ENCODE measurements around the gene LACTB.

Gene LACTB

DNA sequence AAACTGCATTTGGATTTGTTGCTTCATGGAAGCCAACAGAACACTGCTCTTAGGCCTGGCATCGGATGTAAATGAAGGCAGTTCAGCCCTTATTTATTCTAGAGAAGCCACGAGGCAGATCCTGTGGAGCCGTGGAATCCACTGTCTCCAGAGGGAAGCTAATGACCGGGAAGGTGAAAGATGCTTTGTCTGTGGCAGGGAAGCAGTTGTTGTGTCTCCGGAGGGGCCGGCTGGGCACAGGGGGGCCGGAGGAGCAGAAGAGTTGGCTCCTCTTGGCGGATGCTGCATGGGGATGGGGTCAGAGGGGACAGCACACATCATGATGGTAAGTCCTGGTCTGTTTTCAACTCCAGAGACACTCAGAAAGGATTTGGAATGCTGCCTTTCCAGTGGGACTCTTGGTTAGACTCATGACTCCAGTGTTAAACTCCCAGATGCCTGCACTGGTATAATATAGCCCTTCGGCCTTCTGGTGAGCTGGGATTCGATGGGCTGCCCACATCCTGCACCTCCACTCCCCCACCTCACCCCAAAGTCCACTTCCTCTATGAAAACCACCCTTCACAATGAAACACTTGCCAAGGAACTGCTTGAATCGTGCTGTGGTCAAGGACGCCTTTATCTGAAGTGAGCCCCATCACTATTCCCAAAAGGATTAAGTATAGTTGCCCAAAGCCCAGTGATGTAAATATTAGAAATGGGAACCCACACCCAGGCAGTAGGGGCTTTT lies 45.5 kb upstream of the LACTB start:
- peaks cover 0 to 11% (median 6%) of the 10 kb centered on the region in 4 experiments for H3K4me1 ChIP-seq (ENCODE audit: control extremely low read depth in 1 of 4, control insufficient read depth in 4 of 4, insufficient read depth in 4 of 4, low read length in 3 of 4)
- DNase-seq = peak in 2 of 3 donors; percentile 26 to 30
- H3K36me3 ChIP-seq (ENCODE audit: control insufficient read depth in 4 of 4, insufficient read depth in 4 of 4, low read length in 3 of 4) = peaks cover 0 to 7% (median 0%) of the 10 kb centered on the region in 4 experiments
- H3K27me3 ChIP-seq (replicated peaks in 2 of 5; ENCODE audit: control insufficient read depth in 4 of 5, insufficient read depth in 5 of 5, low read length in 4 of 5) = no peaks in the 10 kb centered on the region
- ChIA-PET CTCF (interaction anchor here (0.9 to 1.9 kb wide), 3 partner anchors 13 to 28 kb away, joined by 3 to 9 read pairs (median 3); no protein-coding TSS in a partner anchor), POLR2A (no interaction called here)
- H3K4me3 ChIP-seq (ENCODE audit: control insufficient read depth in 1 of 7, extremely low read depth in 1 of 7, insufficient read depth in 4 of 7, low read depth in 2 of 7, low read length in 6 of 7) = no peak overlapping the region
- WGBS (ENCODE audit: insufficient coverage) = 87% methylated on average over 9 of the region's 12 CpGs
- H3K9me3 ChIP-seq (ENCODE audit: control extremely low read depth in 1 of 5, control insufficient read depth in 4 of 5, insufficient read depth in 2 of 5, low read depth in 1 of 5, low read length in 4 of 5) = no peaks in the 10 kb centered on the region
- no peak overlapping the region for H3K27ac ChIP-seq (ENCODE audit: insufficient read depth in 1 of 2, low read depth in 1 of 2, low read length in 2 of 2, poor library complexity in 1 of 2, severe bottlenecking in 2 of 2)

DNA sequence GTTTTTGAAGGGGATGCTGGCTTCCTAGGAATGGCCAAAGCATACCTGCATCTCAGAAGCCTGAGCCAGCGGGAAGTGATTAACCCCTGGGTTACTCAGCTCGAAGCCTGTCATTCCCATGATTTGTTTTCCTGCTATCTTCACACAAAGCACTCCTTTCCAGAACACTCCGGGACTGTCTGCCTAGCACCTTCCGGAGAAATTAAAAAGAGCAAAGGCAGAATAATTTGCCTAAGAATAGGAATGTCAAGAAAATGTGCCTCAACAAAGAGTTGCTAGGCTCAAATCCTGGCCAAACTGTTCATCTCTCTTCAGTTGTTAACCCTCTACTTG lies 45.0 kb upstream of the LACTB start:
- Histone ChIP-seq H3K4me3 (ENCODE audit: control insufficient read depth in 1 of 7, extremely low read depth in 1 of 7, insufficient read depth in 4 of 7, low read depth in 2 of 7, low read length in 6 of 7) (no peak overlapping the region), H3K4me1 (ENCODE audit: control extremely low read depth in 1 of 4, control insufficient read depth in 4 of 4, insufficient read depth in 4 of 4, low read length in 3 of 4) (peaks cover 0 to 11% (median 6%) of the 10 kb centered on the region in 4 experiments), H3K36me3 (ENCODE audit: control insufficient read depth in 4 of 4, insufficient read depth in 4 of 4, low read length in 3 of 4) (peaks cover 0 to 2% (median 0%) of the 10 kb centered on the region in 4 experiments), H3K27me3 (replicated peaks in 2 of 5; ENCODE audit: control insufficient read depth in 4 of 5, insufficient read depth in 5 of 5, low read length in 4 of 5) (no peaks in the 10 kb centered on the region), H3K27ac (ENCODE audit: insufficient read depth in 1 of 2, low read depth in 1 of 2, low read length in 2 of 2, poor library complexity in 1 of 2, severe bottlenecking in 2 of 2) (no peak overlapping the region), H3K9me3 (ENCODE audit: control extremely low read depth in 1 of 5, control insufficient read depth in 4 of 5, insufficient read depth in 2 of 5, low read depth in 1 of 5, low read length in 4 of 5) (no peaks in the 10 kb centered on the region)
- ChIA-PET CTCF (interaction anchor here (1.9 kb wide), 1 partner anchor 28 kb away, joined by 9 read pairs; no protein-coding TSS in a partner anchor), POLR2A (no interaction called here)
- WGBS (ENCODE audit: insufficient coverage) = 90% methylated on average over 2 of the region's 4 CpGs
- DNase-seq = no peak

DNA sequence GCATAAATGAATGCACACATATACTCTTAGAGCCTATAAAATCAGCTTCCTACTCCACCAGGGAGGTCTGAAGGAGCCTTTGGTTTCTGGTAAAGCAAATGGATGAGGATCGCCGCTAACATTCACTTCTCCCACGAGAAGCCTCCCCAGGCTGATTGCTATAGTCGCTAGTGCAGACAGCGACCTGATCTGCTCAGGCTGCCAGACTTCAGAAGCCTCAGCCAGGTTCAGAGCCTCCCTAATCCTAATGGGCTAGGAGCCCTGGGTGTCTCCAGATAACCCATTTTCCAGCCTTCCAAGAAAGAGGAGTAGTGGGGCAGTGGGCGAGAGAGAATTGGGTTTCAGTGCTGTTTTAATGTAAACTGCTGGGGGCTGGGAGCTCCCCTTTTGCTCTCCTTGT lies 43.7 kb upstream of the LACTB start:
- H3K9me3 ChIP-seq (ENCODE audit: control extremely low read depth in 1 of 5, control insufficient read depth in 4 of 5, insufficient read depth in 2 of 5, low read depth in 1 of 5, low read length in 4 of 5) = no peaks in the 10 kb centered on the region
- H3K36me3 ChIP-seq (ENCODE audit: control insufficient read depth in 4 of 4, insufficient read depth in 4 of 4, low read length in 3 of 4) = no peaks in the 10 kb centered on the region
- H3K4me3 ChIP-seq (ENCODE audit: control insufficient read depth in 1 of 7, extremely low read depth in 1 of 7, insufficient read depth in 4 of 7, low read depth in 2 of 7, low read length in 6 of 7) = no peak overlapping the region
- CTCF ChIA-PET = interaction anchor here (1.3 to 1.9 kb wide), 2 partner anchors 12 to 29 kb away, joined by 6 to 9 read pairs; no protein-coding TSS in a partner anchor
- peaks cover 0 to 11% (median 6%) of the 10 kb centered on the region in 4 experiments for H3K4me1 ChIP-seq (ENCODE audit: control extremely low read depth in 1 of 4, control insufficient read depth in 4 of 4, insufficient read depth in 4 of 4, low read length in 3 of 4)
- 100% methylated on average over 5 of the region's 6 CpGs for WGBS (ENCODE audit: insufficient coverage)
- POLR2A ChIA-PET = no interaction called here
- no peak for DNase-seq
- no peak overlapping the region for H3K27ac ChIP-seq (ENCODE audit: insufficient read depth in 1 of 2, low read depth in 1 of 2, low read length in 2 of 2, poor library complexity in 1 of 2, severe bottlenecking in 2 of 2)
- H3K27me3 ChIP-seq (replicated peaks in 2 of 5; ENCODE audit: control insufficient read depth in 4 of 5, insufficient read depth in 5 of 5, low read length in 4 of 5) = no peaks in the 10 kb centered on the region

DNA sequence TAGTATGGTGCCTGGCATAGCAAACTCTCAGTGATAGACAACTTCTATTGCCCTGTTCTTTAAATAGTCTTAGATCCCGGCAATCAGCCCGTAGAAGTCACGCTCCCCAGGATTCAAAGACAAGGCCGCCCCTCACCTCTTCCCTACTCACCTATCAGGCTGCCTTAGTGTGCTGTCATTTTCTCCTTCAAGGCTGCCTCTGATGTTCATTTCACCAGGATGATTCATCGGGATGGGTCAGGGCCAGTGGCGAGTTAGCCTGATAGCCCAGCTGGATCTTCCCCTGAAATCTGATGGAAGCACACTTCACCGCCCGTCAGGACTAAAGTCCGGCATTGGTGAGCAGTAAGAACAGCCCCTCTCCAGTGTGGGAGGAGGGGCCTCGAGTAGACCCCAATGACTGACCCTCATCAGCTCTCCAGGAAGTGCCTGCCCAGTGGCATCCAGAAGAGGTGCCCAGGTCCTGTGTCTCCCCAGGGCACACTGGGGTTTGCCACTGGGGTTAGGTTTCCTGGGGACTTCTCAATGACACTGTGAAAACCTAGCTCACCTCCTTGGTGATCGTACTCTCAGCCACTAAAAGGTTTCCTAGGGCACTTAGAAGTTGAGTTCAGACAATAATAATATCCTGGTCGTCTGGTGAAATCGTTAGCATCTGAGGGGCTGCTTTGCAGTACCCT lies 41.6 kb upstream of the LACTB start:
- 95% methylated on average over 13 of the region's 13 CpGs for WGBS (ENCODE audit: insufficient coverage)
- POLR2A ChIA-PET = no interaction called here

DNA sequence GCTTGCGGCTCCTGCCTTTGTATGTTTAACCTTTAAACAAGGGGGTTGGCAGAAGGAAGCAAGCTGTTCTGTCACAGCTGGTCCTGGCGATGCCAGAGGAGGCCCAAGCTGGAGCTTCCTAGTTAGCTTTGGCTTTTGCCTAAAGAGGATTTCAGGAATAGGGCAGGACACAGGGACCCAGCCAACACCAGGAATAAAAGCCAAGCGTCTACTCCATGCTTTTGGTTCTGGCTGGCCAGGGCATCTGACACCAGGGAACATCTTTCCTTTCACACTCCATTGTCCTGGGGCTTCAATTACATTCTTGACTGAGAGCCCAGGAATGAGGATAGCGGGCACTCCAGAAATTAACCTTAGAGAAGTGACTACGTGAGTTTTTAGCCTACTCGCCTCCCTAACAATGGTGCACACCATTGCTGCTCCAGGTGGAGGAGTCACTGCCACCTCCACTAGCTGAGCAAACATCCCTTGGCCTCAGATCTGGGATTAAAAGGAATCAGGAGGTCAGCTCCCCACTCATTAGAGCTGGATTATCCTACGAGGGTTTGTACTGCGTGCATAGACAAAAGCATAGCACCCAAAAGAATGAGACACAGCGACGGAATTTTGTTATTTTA lies 40.9 kb upstream of the LACTB start:
- H3K4me3 ChIP-seq (ENCODE audit: control insufficient read depth in 1 of 7, extremely low read depth in 1 of 7, insufficient read depth in 4 of 7, low read depth in 2 of 7, low read length in 6 of 7) = no peak overlapping the region
- H3K27me3 ChIP-seq (replicated peaks in 2 of 5; ENCODE audit: control insufficient read depth in 4 of 5, insufficient read depth in 5 of 5, low read length in 4 of 5) = no peaks in the 10 kb centered on the region
- no peaks in the 10 kb centered on the region for H3K9me3 ChIP-seq (ENCODE audit: control extremely low read depth in 1 of 5, control insufficient read depth in 4 of 5, insufficient read depth in 2 of 5, low read depth in 1 of 5, low read length in 4 of 5)
- peaks cover 0 to 11% (median 6%) of the 10 kb centered on the region in 4 experiments for H3K4me1 ChIP-seq (ENCODE audit: control extremely low read depth in 1 of 4, control insufficient read depth in 4 of 4, insufficient read depth in 4 of 4, low read length in 3 of 4)
- no peaks in the 10 kb centered on the region for H3K36me3 ChIP-seq (ENCODE audit: control insufficient read depth in 4 of 4, insufficient read depth in 4 of 4, low read length in 3 of 4)
- no peak for DNase-seq
- POLR2A ChIA-PET = no interaction called here
- CTCF ChIA-PET = interaction anchor here (0.7 to 2.2 kb wide), 3 partner anchors 11 to 33 kb away, joined by 3 to 16 read pairs (median 4); no protein-coding TSS in a partner anchor
- no peak overlapping the region for H3K27ac ChIP-seq (ENCODE audit: insufficient read depth in 1 of 2, low read depth in 1 of 2, low read length in 2 of 2, poor library complexity in 1 of 2, severe bottlenecking in 2 of 2)
- WGBS (ENCODE audit: insufficient coverage) = 100% methylated on average over 10 of the region's 10 CpGs

More for the DNA sequence above, 41.6 kb upstream of the LACTB start:
- Histone ChIP-seq H3K27ac (ENCODE audit: insufficient read depth in 1 of 2, low read depth in 1 of 2, low read length in 2 of 2, poor library complexity in 1 of 2, severe bottlenecking in 2 of 2) (no peak overlapping the region), H3K4me1 (ENCODE audit: control extremely low read depth in 1 of 4, control insufficient read depth in 4 of 4, insufficient read depth in 4 of 4, low read length in 3 of 4) (peaks cover 0 to 11% (median 6%) of the 10 kb centered on the region in 4 experiments), H3K9me3 (ENCODE audit: control extremely low read depth in 1 of 5, control insufficient read depth in 4 of 5, insufficient read depth in 2 of 5, low read depth in 1 of 5, low read length in 4 of 5) (no peaks in the 10 kb centered on the region), H3K4me3 (ENCODE audit: control insufficient read depth in 1 of 7, extremely low read depth in 1 of 7, insufficient read depth in 4 of 7, low read depth in 2 of 7, low read length in 6 of 7) (no peak overlapping the region), H3K27me3 (replicated peaks in 2 of 5; ENCODE audit: control insufficient read depth in 4 of 5, insufficient read depth in 5 of 5, low read length in 4 of 5) (no peaks in the 10 kb centered on the region), H3K36me3 (ENCODE audit: control insufficient read depth in 4 of 4, insufficient read depth in 4 of 4, low read length in 3 of 4) (no peaks in the 10 kb centered on the region)
- no peak for DNase-seq
- CTCF ChIA-PET = interaction anchor here (1.2 to 2.2 kb wide), 2 partner anchors 14 to 32 kb away, joined by 4 to 16 read pairs; no protein-coding TSS in a partner anchor

DNA sequence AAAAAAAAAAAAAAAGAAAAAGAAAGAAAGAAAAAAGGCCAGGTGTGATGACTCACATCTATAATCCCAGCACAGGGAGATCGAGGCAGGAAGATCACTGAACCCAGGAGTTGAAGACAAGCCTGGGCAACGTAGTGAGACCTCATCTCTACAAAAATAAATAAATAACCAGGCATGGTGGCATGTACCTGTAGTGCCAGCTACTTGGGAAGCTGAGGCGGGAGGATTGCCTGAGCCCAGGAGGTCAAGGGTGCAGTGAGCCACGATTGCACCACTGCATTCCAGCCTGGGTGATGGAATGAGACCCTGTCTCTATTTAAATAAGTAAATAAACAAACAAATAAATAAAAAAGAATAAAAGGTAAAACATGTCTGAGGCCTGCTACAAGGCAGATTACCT lies 39.3 kb upstream of the LACTB start:
- H3K36me3 ChIP-seq (ENCODE audit: control insufficient read depth in 4 of 4, insufficient read depth in 4 of 4, low read length in 3 of 4) = no peaks in the 10 kb centered on the region
- H3K27ac ChIP-seq (ENCODE audit: insufficient read depth in 1 of 2, low read depth in 1 of 2, low read length in 2 of 2, poor library complexity in 1 of 2, severe bottlenecking in 2 of 2) = no peak overlapping the region
- H3K4me1 ChIP-seq (ENCODE audit: control extremely low read depth in 1 of 4, control insufficient read depth in 4 of 4, insufficient read depth in 4 of 4, low read length in 3 of 4) = no peaks in the 10 kb centered on the region
- no peak overlapping the region for H3K4me3 ChIP-seq (ENCODE audit: control insufficient read depth in 1 of 7, extremely low read depth in 1 of 7, insufficient read depth in 4 of 7, low read depth in 2 of 7, low read length in 6 of 7)
- no peak for DNase-seq
- CTCF ChIA-PET = interaction anchor here (0.6 to 1.2 kb wide), 2 partner anchors 29 to 34 kb away, joined by 3 read pairs; no protein-coding TSS in a partner anchor
- POLR2A ChIA-PET = no interaction called here
- H3K9me3 ChIP-seq (ENCODE audit: control extremely low read depth in 1 of 5, control insufficient read depth in 4 of 5, insufficient read depth in 2 of 5, low read depth in 1 of 5, low read length in 4 of 5) = no peaks in the 10 kb centered on the region
- no peaks in the 10 kb centered on the region for H3K27me3 ChIP-seq (replicated peaks in 2 of 5; ENCODE audit: control insufficient read depth in 4 of 5, insufficient read depth in 5 of 5, low read length in 4 of 5)
- no CpG with 5 or more reads among the region's 4 CpGs for WGBS (ENCODE audit: insufficient coverage)

Data from common myeloid progenitor, CD34-positive (primary cell).